MM.1S (cell line): ENCODE data around the gene TMC2.

ENCODE experiments used
- DNase-seq: peaks from one replicate; pipeline ENCODE4 v3.0.0-alpha.2; 2015
- H2AFZ ChIP-seq: fragments of 300-600 bp; sonication (generic); 2 replicates; pipeline ENCODE4 v1.6.0; 2016; ENCODE audit warnings: antibody characterized with exemption, low read length
- H3F3A ChIP-seq: fragments of 300-600 bp; sonication (generic); 2 replicates; pipeline ENCODE4 v1.6.1; 2016; ENCODE audit warnings: mild to moderate bottlenecking, antibody characterized with exemption, low read length, moderate library complexity, mixed read lengths; ENCODE audit not compliant: insufficient read depth
- H3K27ac ChIP-seq: fragments of 300-600 bp; sonication (generic); 2 replicates; pipeline ENCODE4 v1.5.1; 2016; ENCODE audit warnings: mild to moderate bottlenecking, low read length
- H3K27me3 ChIP-seq: fragments of 300-600 bp; sonication (generic); replicated peaks from 2 replicates; pipeline ENCODE4 v1.6.0; 2016; ENCODE audit warnings: low read length; ENCODE audit not compliant: insufficient read depth
- H3K36me3 ChIP-seq: fragments of 300-600 bp; sonication (generic); replicated peaks from 2 replicates; pipeline ENCODE4 v1.6.1; 2016; ENCODE audit warnings: mild to moderate bottlenecking, low read length, mixed read lengths; ENCODE audit not compliant: insufficient read depth
- H3K4me1 ChIP-seq: fragments of 300-600 bp; sonication (generic); 2 replicates; pipeline ENCODE4 v1.6.1; 2016; ENCODE audit warnings: low read length, mixed read lengths
- H3K4me2 ChIP-seq: fragments of 300-600 bp; sonication (generic); 2 replicates; pipeline ENCODE4 v1.6.0; 2016; ENCODE audit warnings: low read depth, low read length
- H3K4me3 ChIP-seq: fragments of 300-600 bp; sonication (generic); 2 replicates; pipeline ENCODE4 v1.5.1; 2016; ENCODE audit warnings: low read length, mixed read lengths
- H3K79me2 ChIP-seq: fragments of 300-600 bp; sonication (generic); 2 replicates; pipeline ENCODE4 v1.6.1; 2016; ENCODE audit warnings: mixed run types, low read length, mixed read lengths
- H3K9ac ChIP-seq: fragments of 300-600 bp; sonication (generic); 2 replicates; pipeline ENCODE4 v1.6.1; 2016; ENCODE audit warnings: low read length, mixed read lengths
- H3K9me2 ChIP-seq: fragments of 300-600 bp; sonication (generic); replicated peaks from 2 replicates; pipeline ENCODE4 v1.6.1; 2016; ENCODE audit warnings: mild to moderate bottlenecking, low read length, mixed read lengths; ENCODE audit not compliant: insufficient read depth
- H3K9me3 ChIP-seq: fragments of 300-600 bp; sonication (generic); replicated peaks from 2 replicates; pipeline ENCODE4 v1.6.1; 2016; ENCODE audit warnings: mild to moderate bottlenecking, low read length, mixed read lengths; ENCODE audit not compliant: insufficient read depth
- H4K20me1 ChIP-seq: fragments of 300-600 bp; sonication (generic); 2 replicates; pipeline ENCODE4 v1.6.1; 2016; ENCODE audit warnings: mild to moderate bottlenecking, low read length, moderate library complexity, mixed read lengths; ENCODE audit not compliant: insufficient read depth
- CTCF ChIP-seq: fragments of 300-600 bp; sonication (generic); IDR thresholded peaks from 2 replicates; pipeline ENCODE4 v1.5.1; 2016; ENCODE audit warnings: antibody characterized with exemption, low read length, mixed read lengths
- EZH2 ChIP-seq: fragments of 300-600 bp; sonication (generic); optimal IDR thresholded peaks from 2 replicates; pipeline ENCODE3; 2017; ENCODE audit warnings: low read depth, mild to moderate bottlenecking, antibody characterized with exemption, low read length, mixed read lengths
- EZH2phosphoT487 ChIP-seq: fragments of 300-600 bp; sonication (generic); IDR thresholded peaks from 2 replicates; pipeline ENCODE4 v1.6.1; 2018; ENCODE audit warnings: antibody characterized with exemption, low read length

The TMC2 gene

GRCh38 chr20:2619337-2619736 is 83.0 kb downstream of the TMC2 start:
- H2AFZ ChIP-seq: no peak overlapping the region
- no peak overlapping the region for H3K4me2 ChIP-seq

GRCh38 chr20:2619961-2620595 is 83.7 kb downstream of the TMC2 start:
- H3K9ac ChIP-seq: no peak overlapping the region
- no peak for DNase-seq
- H3K9me2 ChIP-seq: no peaks in the 10 kb centered on the region
- H3K36me3 ChIP-seq: no peaks in the 10 kb centered on the region
- no peak overlapping the region for H3K4me3 ChIP-seq
- H3K27me3 ChIP-seq: no peaks in the 10 kb centered on the region
- H2AFZ ChIP-seq: no peak overlapping the region
- H3K4me1 ChIP-seq: no peaks in the 10 kb centered on the region
- no peaks in the 10 kb centered on the region for H3F3A ChIP-seq
- H4K20me1 ChIP-seq: no peaks in the 10 kb centered on the region
- no peaks in the 10 kb centered on the region for H3K9me3 ChIP-seq
- no peak overlapping the region for H3K4me2 ChIP-seq
- H3K27ac ChIP-seq: no peak overlapping the region
- TF ChIP-seq EZH2 (no peak), EZH2phosphoT487 (no peak), CTCF (no peak)
- H3K79me2 ChIP-seq: no peaks in the 10 kb centered on the region

More at GRCh38 chr20:2619337-2619736, 83.0 kb downstream of the TMC2 start:
- no peaks in the 10 kb centered on the region for H3K4me1 ChIP-seq
- no peaks in the 10 kb centered on the region for H3F3A ChIP-seq
- H3K9me3 ChIP-seq: no peaks in the 10 kb centered on the region
- H4K20me1 ChIP-seq: no peaks in the 10 kb centered on the region
- H3K9me2 ChIP-seq: no peaks in the 10 kb centered on the region
- H3K9ac ChIP-seq: no peak overlapping the region
- no peak for DNase-seq
- TF ChIP-seq CTCF: no peak
- H3K79me2 ChIP-seq: no peaks in the 10 kb centered on the region
- no peaks in the 10 kb centered on the region for H3K27me3 ChIP-seq
- no peak overlapping the region for H3K4me3 ChIP-seq
- no peak overlapping the region for H3K27ac ChIP-seq
- H3K36me3 ChIP-seq: no peaks in the 10 kb centered on the region

- no peaks in the 10 kb centered on the region for H3K27me3 ChIP-seq
- H3K4me1 ChIP-seq: no peaks in the 10 kb centered on the region
- H3K9me3 ChIP-seq: no peaks in the 10 kb centered on the region
- DNase-seq: no peak
- no peak overlapping the region for H3K4me2 ChIP-seq
- no peak overlapping the region for H3K27ac ChIP-seq
- H3K9me2 ChIP-seq: no peaks in the 10 kb centered on the region
- H3K9ac ChIP-seq: no peak overlapping the region
- TF ChIP-seq EZH2phosphoT487: no peak
- H3K4me3 ChIP-seq: no peak overlapping the region
- H2AFZ ChIP-seq: no peak overlapping the region
- H4K20me1 ChIP-seq: no peaks in the 10 kb centered on the region
- H3F3A ChIP-seq: no peaks in the 10 kb centered on the region
- no peaks in the 10 kb centered on the region for H3K79me2 ChIP-seq
- no peaks in the 10 kb centered on the region for H3K36me3 ChIP-seq
Observed at GRCh38 chr20:2624190-2624589, 87.8 kb downstream of the TMC2 start.

GRCh38 chr20:2625062-2625461 is 88.7 kb downstream of the TMC2 start:
- Histone ChIP-seq H3K9ac (no peak overlapping the region), H3K9me3 (no peaks in the 10 kb centered on the region), H2AFZ (no peak overlapping the region), H3F3A (no peaks in the 10 kb centered on the region), H3K4me2 (no peak overlapping the region), H3K27me3 (no peaks in the 10 kb centered on the region), H3K4me3 (no peak overlapping the region), H3K79me2 (no peaks in the 10 kb centered on the region), H4K20me1 (no peaks in the 10 kb centered on the region), H3K9me2 (no peaks in the 10 kb centered on the region), H3K36me3 (no peaks in the 10 kb centered on the region), H3K4me1 (no peaks in the 10 kb centered on the region), H3K27ac (no peak overlapping the region)
- TF ChIP-seq EZH2phosphoT487: no peak
- no peak for TF ChIP-seq CTCF
- TF ChIP-seq EZH2: no peak
- no peak for DNase-seq
